Activated B cell treated with CpG ODN at 0.5 μM for 24 hours (primary cell): Measurements from ENCODE around the gene SHC4. TPM values are rescaled to one million over a fixed set of nuclear protein-coding genes. Genes with fewer than 3 reads are reported as not detected.

Experiments used
- ATAC-seq: fragments of 200-7000 bp; cut with Tn5 transposase; one replicate; pipeline ENCODE4 v1.10.0; 2021; ENCODE audit warnings: low read depth, mild to moderate bottlenecking, moderate library complexity
- CTCF ChIA-PET: fragments of 350-600 bp; sonication (Branson Sonifier 250); formaldehyde crosslinking; loops from one replicate; lab custom pipeline; 2021; ENCODE audit warnings: antibody characterized with exemption; lab: Charles Lee
- POLR2A ChIA-PET: fragments of 350-600 bp; sonication (Branson Sonifier 250); formaldehyde crosslinking; loops from one replicate; lab custom pipeline; 2021; ENCODE audit warnings: antibody characterized with exemption; lab: Charles Lee
- DNase-seq: peaks from one replicate; pipeline ENCODE4 v3.0.0; 2022
- H3K27ac Mint-ChIP-seq: one replicate; pipeline ENCODE4 v1.8.0; 2020; ENCODE audit warnings: mixed read lengths
- H3K27me3 Mint-ChIP-seq: one replicate; pipeline ENCODE4 v1.8.0; 2021; ENCODE audit warnings: mixed read lengths
- H3K36me3 Mint-ChIP-seq: one replicate; pipeline ENCODE4 v1.8.0; 2021; ENCODE audit warnings: low read depth, mixed read lengths
- H3K4me1 Mint-ChIP-seq: one replicate; pipeline ENCODE4 v1.8.0; 2021; ENCODE audit warnings: mixed read lengths
- H3K4me3 Mint-ChIP-seq: one replicate; pipeline ENCODE4 v1.8.0; 2020; ENCODE audit warnings: mild to moderate bottlenecking, mixed read lengths
- H3K9me3 Mint-ChIP-seq: one replicate; pipeline ENCODE4 v1.8.0; 2020; ENCODE audit warnings: mixed read lengths
- intact Hi-C: fragments of 100-400 bp; cut with micrococcal nuclease; formaldehyde crosslinking; loops from one replicate; pipeline ENCODE4 v1.15.1; 2024
- total RNA-seq: library from RNA; stranded (reverse); gene quantifications from 2 replicates; pipeline ENCODE4 v1.2.3, GENCODE V29; 2022
- TF ChIP-seq, protein P1 (sequence below): fragments of 200-600 bp; IDR thresholded peaks from one replicate; pipeline ENCODE4 v1.8.0; 2022; ENCODE audit warnings: antibody characterized with exemption, mild to moderate bottlenecking

SHC4 gene
- total RNA-seq, 1 donor from 2014 or later, result not detected

DNA sequence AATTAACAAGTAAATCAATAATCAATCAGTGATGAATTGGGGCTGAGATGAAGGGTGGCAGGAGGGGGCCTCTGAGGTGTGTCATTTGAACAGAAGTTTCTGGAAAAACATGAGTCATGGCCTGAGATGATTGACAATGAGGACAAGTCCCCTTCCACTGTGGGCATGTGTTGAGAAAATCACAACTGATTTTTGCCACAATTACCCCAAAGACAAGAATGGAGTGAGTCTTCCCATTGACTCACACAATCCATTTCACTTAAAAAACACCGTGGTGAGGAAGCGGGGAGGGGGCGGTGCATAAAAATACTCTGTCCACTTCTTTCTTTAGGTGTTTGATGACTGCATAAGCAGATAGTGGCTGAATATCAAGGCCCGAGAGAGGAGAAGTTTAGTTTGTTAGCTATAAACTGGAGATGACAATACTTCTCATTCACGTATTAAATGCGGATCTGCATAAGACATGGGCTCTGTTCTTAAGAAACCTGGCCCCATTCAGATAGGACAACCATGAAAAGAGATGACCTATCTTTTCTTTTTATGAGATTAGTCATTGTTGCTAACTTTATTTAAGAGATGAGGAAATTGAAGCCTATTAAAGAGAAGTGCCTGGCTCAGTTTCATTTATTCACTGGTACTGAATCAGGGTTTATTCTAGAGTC, 34.7 kb downstream of the SHC4 start:
- ATAC-seq (no peak), DNase-seq (no peak)
- Mint-ChIP-seq H3K9me3 (no peaks in the 10 kb centered on the region), H3K27ac (no peak overlapping the region), H3K4me3 (no peak overlapping the region), H3K4me1 (no peaks in the 10 kb centered on the region), H3K36me3 (no peaks in the 10 kb centered on the region), H3K27me3 (peaks cover 22% of the 10 kb centered on the region)
- ChIA-PET POLR2A (no interaction called here), CTCF (no interaction called here)
- intact Hi-C loops, result no loop called here
- TF ChIP-seq, protein P1, sequence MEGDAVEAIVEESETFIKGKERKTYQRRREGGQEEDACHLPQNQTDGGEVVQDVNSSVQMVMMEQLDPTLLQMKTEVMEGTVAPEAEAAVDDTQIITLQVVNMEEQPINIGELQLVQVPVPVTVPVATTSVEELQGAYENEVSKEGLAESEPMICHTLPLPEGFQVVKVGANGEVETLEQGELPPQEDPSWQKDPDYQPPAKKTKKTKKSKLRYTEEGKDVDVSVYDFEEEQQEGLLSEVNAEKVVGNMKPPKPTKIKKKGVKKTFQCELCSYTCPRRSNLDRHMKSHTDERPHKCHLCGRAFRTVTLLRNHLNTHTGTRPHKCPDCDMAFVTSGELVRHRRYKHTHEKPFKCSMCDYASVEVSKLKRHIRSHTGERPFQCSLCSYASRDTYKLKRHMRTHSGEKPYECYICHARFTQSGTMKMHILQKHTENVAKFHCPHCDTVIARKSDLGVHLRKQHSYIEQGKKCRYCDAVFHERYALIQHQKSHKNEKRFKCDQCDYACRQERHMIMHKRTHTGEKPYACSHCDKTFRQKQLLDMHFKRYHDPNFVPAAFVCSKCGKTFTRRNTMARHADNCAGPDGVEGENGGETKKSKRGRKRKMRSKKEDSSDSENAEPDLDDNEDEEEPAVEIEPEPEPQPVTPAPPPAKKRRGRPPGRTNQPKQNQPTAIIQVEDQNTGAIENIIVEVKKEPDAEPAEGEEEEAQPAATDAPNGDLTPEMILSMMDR, result no peak

DNA sequence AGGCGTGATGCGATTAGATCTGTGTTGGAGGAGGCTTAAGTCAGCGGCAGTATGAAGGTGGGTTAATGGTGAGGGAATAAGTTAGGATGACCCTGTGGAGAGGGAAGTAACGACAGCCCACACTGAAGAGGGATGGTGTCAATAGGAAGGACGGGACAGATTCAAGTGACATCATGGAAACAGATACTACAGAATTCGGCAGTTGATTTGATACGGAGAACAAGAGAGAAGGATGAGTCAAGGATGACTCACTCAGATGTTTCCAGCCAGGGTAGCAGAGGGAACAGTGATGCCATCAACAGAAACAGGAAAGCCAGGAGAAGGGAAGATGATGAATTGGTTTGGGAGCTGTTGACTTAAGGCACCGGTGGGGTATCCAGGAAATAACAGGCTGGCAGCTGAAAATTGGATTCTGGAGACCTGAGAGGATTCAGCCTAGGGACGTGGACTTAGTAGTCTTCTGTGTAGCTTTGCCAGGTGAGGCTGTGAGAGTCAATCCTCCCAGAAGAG, 38.0 kb downstream of the SHC4 start:
- Mint-ChIP-seq H3K9me3 (no peaks in the 10 kb centered on the region), H3K36me3 (no peaks in the 10 kb centered on the region), H3K27me3 (peaks cover 28% of the 10 kb centered on the region), H3K27ac (no peak overlapping the region), H3K4me1 (no peaks in the 10 kb centered on the region), H3K4me3 (no peak overlapping the region)
- ChIA-PET POLR2A (no interaction called here), CTCF (no interaction called here)
- TF ChIP-seq, protein P1, result no peak
- intact Hi-C loops, result no loop called here
- no peak for ATAC-seq
- DNase-seq, result no peak

DNA sequence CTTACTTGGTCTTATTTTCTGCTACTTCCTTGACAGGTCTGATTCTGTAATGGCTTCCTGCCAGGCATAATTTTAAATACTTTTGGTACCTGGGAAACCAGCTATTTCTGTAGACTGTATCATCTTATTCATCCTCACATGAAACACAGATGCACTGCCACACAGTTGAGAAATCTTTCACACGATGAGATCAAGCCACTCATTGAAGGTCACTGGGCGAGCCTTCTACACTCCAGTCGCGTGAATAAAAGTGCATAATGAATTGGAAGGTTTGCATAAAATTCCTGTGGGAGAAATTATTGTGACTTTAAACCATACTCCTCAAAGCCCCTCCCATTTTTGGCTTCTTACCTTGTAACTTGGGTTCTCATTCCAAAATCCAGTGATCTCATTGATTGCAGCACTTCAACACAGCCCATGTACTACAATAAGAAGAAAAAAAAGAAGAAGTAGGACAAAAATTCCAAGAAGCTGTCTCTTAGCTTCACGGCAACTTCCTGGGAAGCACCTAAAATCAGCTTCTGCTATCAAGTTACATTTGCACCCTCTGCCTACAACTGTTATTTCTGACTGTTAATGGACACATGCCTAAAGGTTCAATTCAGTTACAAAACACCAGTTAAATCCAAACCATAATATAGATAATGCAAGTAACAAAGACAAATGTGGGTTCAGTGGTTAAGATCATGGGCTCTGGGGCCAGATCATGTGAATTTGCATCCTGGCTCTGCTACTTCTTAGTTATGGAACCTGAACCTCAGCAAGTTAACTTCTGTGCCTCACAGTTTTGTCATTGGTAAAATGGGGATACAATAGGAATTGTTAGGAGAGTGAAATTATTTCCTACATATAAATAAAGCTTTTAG, 39.0 kb downstream of the SHC4 start:
- Mint-ChIP-seq H3K9me3 (no peaks in the 10 kb centered on the region), H3K27me3 (peaks cover 30% of the 10 kb centered on the region), H3K36me3 (no peaks in the 10 kb centered on the region), H3K4me3 (no peak overlapping the region), H3K4me1 (no peaks in the 10 kb centered on the region), H3K27ac (no peak overlapping the region)
- POLR2A ChIA-PET, result no interaction called here
- intact Hi-C loops, result no loop called here
- CTCF ChIA-PET, result no interaction called here
- TF ChIP-seq, protein P1, result no peak
- ATAC-seq (no peak), DNase-seq (no peak)

DNA sequence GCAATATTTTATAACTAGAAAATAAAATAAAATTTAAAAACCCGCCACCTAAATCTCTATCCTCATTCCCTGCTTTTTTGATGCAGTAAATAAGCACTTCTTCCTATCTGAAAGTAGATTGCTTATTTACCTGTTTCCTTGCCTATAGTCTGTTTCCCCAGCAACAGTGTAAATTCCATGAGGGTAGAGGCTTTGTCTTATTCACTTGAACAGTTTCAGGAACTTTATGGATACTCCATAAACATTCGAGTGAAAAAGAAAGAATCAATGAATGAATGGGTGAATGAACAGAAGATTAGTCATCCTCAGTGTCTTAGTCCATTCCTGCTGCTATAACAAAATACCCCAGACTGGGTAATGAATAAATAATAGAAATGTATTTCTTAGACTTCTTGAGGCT, 41.7 kb downstream of the SHC4 start:
- intact Hi-C loops, result no loop called here
- TF ChIP-seq, protein P1, result no peak
- H3K4me3 Mint-ChIP-seq, result no peak overlapping the region
- DNase-seq (no peak), ATAC-seq (no peak)
- ChIA-PET CTCF (no interaction called here), POLR2A (no interaction called here)
- H3K27ac Mint-ChIP-seq, result no peak overlapping the region
- H3K9me3 Mint-ChIP-seq, result no peaks in the 10 kb centered on the region
- H3K27me3 Mint-ChIP-seq, result peaks cover 36% of the 10 kb centered on the region
- no peaks in the 10 kb centered on the region for H3K36me3 Mint-ChIP-seq
- H3K4me1 Mint-ChIP-seq, result no peaks in the 10 kb centered on the region

DNA sequence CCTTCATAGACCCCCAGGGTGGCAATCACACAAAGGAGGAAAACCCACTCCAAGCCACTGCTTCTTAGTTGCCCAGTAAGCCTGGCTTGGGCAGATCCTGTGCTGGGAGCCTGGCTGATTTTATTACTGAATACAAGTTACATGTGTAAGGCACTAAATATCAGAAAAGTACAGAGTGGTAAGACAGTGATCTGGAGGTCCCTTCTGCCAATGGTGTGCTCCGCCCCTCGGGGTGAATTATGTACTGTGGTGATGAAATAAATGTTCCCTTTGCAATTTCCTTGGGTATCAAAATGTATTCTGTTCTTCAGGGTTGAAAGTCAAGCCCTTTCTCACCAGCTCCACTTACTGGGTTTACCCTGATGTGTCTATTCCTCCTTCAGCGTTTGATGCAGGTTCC, 47.0 kb downstream of the SHC4 start:
- no peak overlapping the region for H3K27ac Mint-ChIP-seq
- no peak for ATAC-seq
- no peaks in the 10 kb centered on the region for H3K4me1 Mint-ChIP-seq
- peaks cover 35% of the 10 kb centered on the region for H3K27me3 Mint-ChIP-seq
- H3K4me3 Mint-ChIP-seq, result no peak overlapping the region
- POLR2A ChIA-PET, result no interaction called here
- intact Hi-C loops, result no loop called here
- no peaks in the 10 kb centered on the region for H3K36me3 Mint-ChIP-seq
- CTCF ChIA-PET, result no interaction called here
- H3K9me3 Mint-ChIP-seq, result no peaks in the 10 kb centered on the region
- TF ChIP-seq, protein P1, result no peak
- DNase-seq, result no peak
